Measurements from ENCODE around the gene MYO9B. TPM values are rescaled to one million over a fixed set of nuclear protein-coding genes. Genes with fewer than 3 reads are reported as not detected.

Gene MYO9B
- total RNA-seq, 1 experiment from 2014 or later = 58.6 TPM

GRCh38 chr19:17113127-17113785 lies 37.7 kb downstream of the MYO9B start:
- no CpG with 5 or more reads among the region's 17 CpGs for WGBS (ENCODE audit: extremely low coverage, insufficient read length, low lambda C conversion rate)
- H4K8ac ChIP-seq (replicated peaks; ENCODE audit: insufficient read length, low read depth, low read length) = no peak overlapping the region
- no peak overlapping the region for H2BK12ac ChIP-seq (ENCODE audit: insufficient read length, low read depth, low read length)
- no peak for DNase-seq
- no peak overlapping the region for H3T11ph ChIP-seq (ENCODE audit: low read length)
- H3K27me3 Mint-ChIP-seq (ENCODE audit: low read depth) = no peaks in the 10 kb centered on the region; the same call in none of the 2 replicates
- H3K9me3 Mint-ChIP-seq = no peaks in the 10 kb centered on the region; a peak in 1 of 5 replicates
- 0 out of 2 replicates have a peak overlapping the region, but pooled peaks have one; percentile 0 for H3K14ac ChIP-seq (ENCODE audit: insufficient read depth, low read length)
- H3K18ac ChIP-seq (ENCODE audit: insufficient read length, low read depth, low read length) = no peak overlapping the region
- H3K9me3 ChIP-seq (ENCODE audit: control insufficient read depth, low read depth, low read length) = no peaks in the 10 kb centered on the region
- peak overlapping the region; percentile 15 for H4K91ac ChIP-seq (ENCODE audit: insufficient read length, low read depth, low read length)
- peaks cover 2% of the 10 kb centered on the region for H4K20me1 ChIP-seq (ENCODE audit: control insufficient read depth, insufficient read depth, insufficient read length)
- peak overlapping the region; percentile 9 to 85 (median 65) for H3K27ac Mint-ChIP-seq
- no peak overlapping the region for H3K23ac ChIP-seq (ENCODE audit: insufficient read length, low read depth, low read length)
- peaks cover 27 to 34% of the 10 kb centered on the region in 2 experiments for H3K4me1 Mint-ChIP-seq
- no peak overlapping the region for H4K5ac ChIP-seq (ENCODE audit: insufficient read length, low read depth, low read length)
- H2BK5ac ChIP-seq (ENCODE audit: insufficient read length, low read length) = no peak overlapping the region
- no peak overlapping the region for H3K9ac ChIP-seq (ENCODE audit: extremely low read depth, insufficient read length, low read length)
- H3K4me2 ChIP-seq (ENCODE audit: insufficient read depth, insufficient read length, low read length) = no peak overlapping the region
- H2BK20ac ChIP-seq (ENCODE audit: low read depth, low read length, poor library complexity, severe bottlenecking) = no peak overlapping the region
- peaks cover 12 to 20% (median 13%) of the 10 kb centered on the region in 3 experiments; a peak in 5 of 7 replicates for H3K36me3 Mint-ChIP-seq (ENCODE audit: insufficient read depth in 1 of 3, low read depth in 3 of 3)
- H3K27ac ChIP-seq (ENCODE audit: insufficient read length, low read depth, low read length) = no peak overlapping the region
- H2AK5ac ChIP-seq (ENCODE audit: insufficient read length, low read length) = no peak overlapping the region
- H2BK15ac ChIP-seq (ENCODE audit: low read depth, low read length) = no peak overlapping the region
- no peaks in the 10 kb centered on the region for H3K23me2 ChIP-seq (ENCODE audit: insufficient read length, low read depth, low read length, poor library complexity, severe bottlenecking)
- no peak overlapping the region for H3K56ac ChIP-seq (ENCODE audit: insufficient read length, low read depth, low read length)
- peaks cover 7% of the 10 kb centered on the region; the same call in 1 of the 2 replicates for H3K4me1 ChIP-seq (ENCODE audit: insufficient read depth, low read length)
- no peaks in the 10 kb centered on the region for H3K27me3 ChIP-seq (ENCODE audit: insufficient read depth, low read length)
- H3K79me1 ChIP-seq (ENCODE audit: insufficient read depth, low read depth, low read length, poor library complexity, severe bottlenecking) = no peaks in the 10 kb centered on the region
- no peaks in the 10 kb centered on the region for H3K79me2 ChIP-seq (ENCODE audit: insufficient read depth, low read length)
- TF ChIP-seq CTCF (conservative IDR thresholded peaks at IDR 0.05) = no peak
- H2AFZ ChIP-seq (ENCODE audit: low read length) = no peak overlapping the region
- no peak overlapping the region for H3K4ac ChIP-seq (ENCODE audit: low read depth, low read length)
- no peak overlapping the region for H2BK120ac ChIP-seq (ENCODE audit: low read depth, low read length, poor library complexity, severe bottlenecking)
- peak overlapping the region in 1 of 2 experiments; percentile 25; a peak in 2 of 5 replicates for H3K4me3 Mint-ChIP-seq
